Stimulated activated naive CD8-positive, alpha-beta T cell treated with anti-CD3 and anti-CD28 coated beads, Interleukin-15, Interleukin-2, amounts not matched to agents 100 U/mL and 50 U/mL, for 24 hours (primary cell): ENCODE results near the gene RUNX2.

Experiments
- ATAC-seq: fragments of 150-1000 bp; cut with Tn5 transposase; one replicate; pipeline ENCODE4 v1.10.0; 2021
- DNase-seq: peaks from one replicate; pipeline ENCODE4 v3.0.0; 2021

The RUNX2 gene

DNA sequence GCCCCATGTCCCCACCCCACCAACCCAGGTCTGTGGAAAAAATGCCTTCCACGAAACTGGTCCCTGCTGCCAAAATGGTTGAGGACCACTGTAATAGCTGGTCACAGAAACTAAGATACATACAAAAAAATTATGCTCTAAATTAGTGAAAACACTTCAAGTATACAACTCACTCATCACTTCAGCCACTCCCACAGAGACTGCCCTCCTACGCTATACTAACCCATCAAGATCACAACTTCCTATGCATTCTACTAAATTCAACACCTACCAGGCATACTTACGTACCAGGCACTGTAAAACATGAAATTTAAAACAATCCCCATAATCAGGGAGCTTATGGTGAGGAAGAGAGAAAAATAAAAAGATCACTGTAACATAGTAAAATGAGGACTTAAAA is 22.9 kb downstream of the RUNX2 start:
- DNase-seq (no peak), ATAC-seq (no peak)

DNA sequence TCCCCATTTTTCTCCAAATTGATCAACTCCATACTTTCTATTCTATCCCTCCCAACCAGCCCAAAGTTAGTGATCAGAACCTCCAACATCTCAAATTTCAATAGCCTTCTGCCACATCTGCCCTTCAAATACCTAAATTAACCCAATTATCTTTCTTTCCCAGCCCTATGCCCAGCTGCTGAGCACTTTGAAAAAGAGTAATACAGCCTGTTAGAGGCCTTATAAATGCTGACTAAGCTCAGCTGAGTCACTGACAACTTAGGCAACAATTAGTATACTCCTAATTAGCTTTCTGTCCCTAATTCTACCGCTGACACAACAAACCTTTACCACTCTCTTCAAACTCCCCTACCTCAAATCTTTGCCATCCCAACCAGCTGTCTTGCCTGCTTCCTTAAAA is 23.5 kb downstream of the RUNX2 start:
- DNase-seq (no peak), ATAC-seq (no peak)

DNA sequence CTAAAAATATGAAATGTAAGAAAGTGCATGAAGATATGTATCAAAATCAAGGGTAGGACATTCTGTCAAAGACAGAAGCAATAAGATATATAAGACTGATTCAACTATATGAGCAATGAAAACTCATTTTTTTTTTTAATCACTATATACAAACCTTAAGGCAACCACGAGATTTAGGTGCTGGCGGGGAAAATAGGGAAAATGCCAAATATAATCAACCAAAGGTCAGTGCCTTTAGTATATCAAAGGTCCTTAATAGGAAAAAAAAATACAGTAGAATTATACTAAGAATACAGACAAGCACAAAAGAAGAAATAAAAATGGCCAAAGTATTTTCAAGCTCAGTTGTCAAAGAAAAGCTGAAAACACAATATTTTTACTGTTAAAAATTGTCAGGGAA is 25.5 kb downstream of the RUNX2 start:
- no peak for DNase-seq
- ATAC-seq = no peak

DNA sequence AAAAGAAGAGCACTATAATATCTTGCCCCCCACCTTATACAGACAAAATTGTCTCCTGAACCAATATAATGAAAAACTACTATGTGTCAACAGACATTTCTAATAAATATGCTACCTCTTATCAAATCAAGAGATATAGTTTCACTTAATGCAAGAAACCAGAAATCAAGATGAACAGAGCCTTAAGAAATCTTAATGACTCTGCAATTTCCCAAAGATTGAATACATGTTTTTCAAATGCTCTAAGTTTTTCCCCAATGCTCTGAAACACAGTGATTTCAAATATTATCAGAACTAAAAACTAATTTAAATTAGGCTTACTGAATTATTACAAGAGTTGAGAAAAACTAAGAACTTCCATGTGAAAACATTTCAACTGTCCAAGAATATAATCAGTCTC is 36.3 kb downstream of the RUNX2 start:
- DNase-seq (no peak), ATAC-seq (no peak)

DNA sequence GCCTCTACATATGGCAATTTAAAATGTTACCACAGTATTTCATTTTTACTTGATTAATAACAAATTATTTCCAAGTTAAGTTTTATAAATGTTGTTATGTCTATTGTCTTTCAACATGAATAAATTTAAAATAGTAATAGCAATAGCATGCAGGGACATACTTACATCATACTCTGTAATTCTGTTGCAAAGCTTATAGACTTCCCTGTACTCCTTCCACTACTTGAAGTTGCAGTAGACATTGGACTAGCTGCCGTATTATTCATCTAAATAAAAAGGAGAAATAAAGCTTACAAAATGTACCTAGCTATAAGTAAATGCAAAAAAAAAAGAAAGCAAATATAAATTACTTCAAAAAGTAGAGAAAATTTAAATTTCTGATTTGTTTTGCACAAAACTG is 36.9 kb downstream of the RUNX2 start:
- ATAC-seq (no peak), DNase-seq (no peak)

DNA sequence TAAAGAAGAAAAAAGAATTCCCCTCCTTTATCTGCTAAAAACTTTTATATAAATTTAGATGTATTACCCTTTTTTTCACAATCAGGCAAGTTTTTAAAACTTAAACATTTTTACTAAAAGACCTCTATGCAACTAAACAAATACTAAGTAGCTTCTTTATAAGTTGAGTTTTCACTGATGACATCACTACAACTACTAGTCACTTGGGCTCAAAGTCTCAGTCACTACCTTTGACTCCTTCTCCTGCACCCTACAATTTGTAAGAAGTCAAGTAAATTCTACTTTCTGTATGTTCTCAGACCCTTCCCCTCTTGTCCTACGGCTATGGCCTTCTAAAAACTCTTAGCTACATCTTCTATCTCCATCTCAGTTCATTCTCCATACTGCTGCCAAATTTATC is 38.4 kb downstream of the RUNX2 start:
- ATAC-seq (no peak), DNase-seq (no peak)

DNA sequence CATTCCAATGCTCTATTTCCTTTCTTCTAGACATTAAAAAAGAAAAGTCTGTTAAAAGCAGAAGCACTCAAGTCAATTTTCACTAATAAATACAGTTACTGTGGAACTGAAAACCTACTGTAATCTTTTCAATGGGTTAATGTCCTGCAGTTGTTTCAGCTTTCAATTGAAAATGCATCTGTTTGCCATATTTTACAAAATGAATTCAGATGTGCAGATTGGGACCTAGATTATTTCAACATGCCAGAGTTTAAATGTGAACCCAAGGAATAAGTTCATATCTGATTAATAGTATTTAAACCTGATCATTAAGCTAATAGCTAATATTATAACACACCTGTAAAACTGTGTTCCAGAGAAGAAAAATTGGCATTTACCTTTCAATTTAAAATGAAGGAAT is 39.9 kb downstream of the RUNX2 start:
- no peak for DNase-seq
- ATAC-seq = no peak

DNA sequence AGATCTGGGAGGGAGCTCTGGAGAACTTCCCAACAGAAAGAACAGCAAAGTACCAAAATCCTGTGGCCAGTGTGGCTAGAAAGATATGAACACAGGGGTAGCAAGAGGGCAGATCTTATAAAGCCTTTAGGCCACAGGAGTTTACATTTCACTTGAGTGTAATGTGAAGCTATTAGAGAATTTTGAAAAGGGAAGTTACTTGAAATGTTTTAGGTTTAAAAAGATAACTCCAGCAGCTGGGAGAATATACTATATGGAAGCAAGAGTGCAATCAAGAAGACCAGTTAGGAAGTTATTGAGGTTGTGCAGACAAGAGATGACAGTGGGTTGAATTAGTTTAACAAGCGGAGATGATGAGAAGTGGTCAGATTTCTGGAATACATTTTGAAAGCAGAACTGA is 41.7 kb downstream of the RUNX2 start:
- ATAC-seq = no peak

DNA sequence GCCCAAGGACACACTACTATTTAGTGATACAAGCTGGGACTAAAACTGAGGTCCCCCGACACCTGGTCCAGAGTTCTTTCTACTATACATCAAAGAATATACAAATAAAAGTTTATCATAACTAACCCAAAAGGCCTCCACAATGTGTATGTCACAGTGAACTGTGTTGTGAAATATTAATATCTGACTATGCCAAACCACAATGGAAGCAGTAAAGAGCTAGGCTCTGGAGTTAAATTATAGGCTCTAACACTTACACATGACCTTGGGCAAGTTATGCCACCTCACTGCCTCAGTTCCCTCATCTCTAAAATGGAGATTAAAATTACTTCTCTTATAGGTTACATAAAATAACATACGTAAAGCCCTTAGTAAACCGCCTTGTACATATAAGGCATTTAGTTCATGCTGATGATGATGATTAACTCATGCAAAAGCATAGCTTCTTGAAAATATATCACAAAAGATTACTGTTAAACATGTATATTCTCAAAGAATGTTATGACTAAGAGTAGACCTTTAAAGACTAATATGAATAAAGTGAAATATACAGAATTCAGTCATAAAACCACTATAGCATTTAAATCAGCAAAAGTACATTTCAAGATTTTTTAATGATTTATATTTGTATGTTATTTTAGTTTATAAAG is 43.9 kb downstream of the RUNX2 start:
- ATAC-seq (peak; percentile 42), DNase-seq (no peak)

More for the DNA sequence above, 41.7 kb downstream of the RUNX2 start:
- no peak for DNase-seq

DNA sequence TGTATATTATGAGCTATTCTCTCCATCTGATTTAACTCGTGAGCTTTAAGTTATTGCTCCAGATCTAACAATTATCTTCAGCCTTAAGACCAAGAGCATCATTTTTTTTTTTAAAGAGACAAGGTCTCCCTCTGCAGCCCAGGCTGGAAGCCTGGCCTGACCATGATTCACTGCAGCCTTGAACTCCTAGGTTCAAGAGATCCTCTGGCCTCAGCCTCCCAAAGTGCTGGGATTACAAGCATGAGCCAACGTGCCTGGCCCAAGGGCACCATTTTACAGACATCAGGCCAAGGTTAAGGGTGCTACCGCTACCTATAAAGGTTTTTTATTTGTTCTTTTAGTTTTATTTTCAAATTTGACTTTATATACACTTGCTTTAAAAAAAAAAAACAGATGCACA is 47.3 kb downstream of the RUNX2 start:
- DNase-seq = no peak
- no peak for ATAC-seq

DNA sequence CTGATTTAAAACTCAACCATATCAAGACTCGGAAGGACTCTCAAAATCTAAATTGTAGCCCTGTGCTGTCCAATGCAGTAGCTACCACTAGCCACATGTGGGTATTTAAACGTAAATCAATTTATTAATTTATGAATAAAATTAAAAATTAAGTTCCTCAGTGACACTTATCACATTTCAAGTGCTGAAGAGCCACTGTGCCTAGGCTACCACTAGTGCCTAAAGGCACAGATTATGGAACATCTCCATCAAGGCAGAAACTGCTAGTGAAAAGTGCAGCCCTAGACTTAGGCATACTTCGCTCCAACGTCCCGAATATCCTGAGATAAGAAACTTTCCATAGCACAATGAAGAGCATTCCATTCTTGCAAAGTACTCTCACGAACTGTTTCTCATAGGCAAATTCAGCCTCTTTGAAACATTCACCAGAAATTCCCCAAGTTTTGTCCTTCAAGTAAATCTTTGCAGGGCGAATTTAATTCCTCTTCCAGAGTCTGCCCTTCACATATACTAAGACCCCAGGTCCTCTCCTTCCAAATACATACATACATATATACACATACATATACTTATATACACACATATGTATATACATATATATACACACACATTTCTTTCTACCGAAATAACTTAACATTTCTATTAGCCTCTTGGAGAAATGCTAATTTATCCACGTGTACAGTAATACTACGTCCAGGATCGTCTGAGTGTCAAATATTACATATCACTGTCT is 48.3 kb downstream of the RUNX2 start:
- DNase-seq (no peak), ATAC-seq (no peak)

DNA sequence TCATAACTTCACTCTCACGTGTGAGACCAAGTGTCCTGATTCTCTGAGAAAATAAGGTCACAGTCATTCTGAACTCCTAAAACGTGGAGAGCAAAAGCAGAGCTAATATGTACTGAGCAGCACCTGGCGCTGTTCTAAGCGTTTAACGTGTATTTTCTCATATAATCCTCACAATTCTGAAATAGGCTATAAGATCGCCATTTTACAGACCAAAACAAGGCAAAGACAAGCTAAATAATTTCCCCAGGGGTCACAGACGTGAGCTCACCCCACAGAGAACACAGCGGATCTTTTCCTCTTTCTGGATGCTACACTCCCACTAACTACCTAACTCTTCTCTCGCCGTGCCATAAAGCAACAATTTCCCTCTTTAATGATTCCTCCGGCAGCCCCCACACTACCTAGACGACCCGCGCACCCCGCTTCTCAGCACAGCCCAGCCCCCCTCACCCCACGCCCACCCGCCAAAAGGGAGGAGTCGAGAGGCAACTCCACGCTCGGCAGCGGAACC is 49.0 kb downstream of the RUNX2 start:
- DNase-seq (no peak), ATAC-seq (no peak)

DNA sequence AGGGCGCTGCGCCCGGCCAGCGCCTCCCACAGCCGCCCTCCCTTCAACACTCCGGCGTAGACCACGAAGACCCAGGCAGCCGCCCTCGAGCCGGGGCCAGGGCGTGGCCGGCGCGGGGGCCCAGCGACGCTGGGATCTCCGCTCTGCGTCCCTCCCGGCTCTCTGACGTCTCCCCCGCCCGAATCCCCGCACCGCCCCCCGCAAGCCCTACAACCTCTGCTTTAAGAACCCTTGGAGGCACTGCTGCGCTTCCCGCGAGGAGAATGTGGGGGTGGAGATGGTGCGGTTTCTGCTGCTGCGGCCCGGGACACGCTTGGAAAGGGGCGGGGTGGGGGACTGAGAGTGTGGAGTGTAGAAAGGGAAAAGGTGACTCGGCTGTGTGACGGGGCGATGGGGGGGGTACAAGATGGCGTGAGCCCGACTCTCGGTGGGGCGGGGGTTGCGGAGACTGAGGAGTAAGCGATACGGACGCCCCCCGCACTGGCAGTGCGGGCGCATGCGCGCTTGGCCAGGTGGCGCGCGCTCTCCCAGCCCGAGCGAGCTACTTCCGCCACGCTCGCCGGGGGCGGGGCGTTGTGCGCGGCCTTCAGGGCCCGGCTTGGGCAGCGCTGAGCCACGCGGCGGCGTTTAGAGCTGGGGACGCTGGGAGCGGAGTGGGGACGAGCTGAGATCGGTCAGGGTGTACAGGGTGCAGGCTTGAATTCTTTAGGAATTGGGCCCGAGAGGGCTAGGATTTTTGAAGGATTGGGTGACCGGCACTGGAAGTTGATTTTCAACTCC is 49.6 kb downstream of the RUNX2 start, which contains the start of gene SUPT3H:
SUPT3H (minus strand) TSS at position 381 of the 780 bp plus-strand sequence.
- DNase-seq (peak; percentile 94), ATAC-seq (peak; percentile 89)

DNA sequence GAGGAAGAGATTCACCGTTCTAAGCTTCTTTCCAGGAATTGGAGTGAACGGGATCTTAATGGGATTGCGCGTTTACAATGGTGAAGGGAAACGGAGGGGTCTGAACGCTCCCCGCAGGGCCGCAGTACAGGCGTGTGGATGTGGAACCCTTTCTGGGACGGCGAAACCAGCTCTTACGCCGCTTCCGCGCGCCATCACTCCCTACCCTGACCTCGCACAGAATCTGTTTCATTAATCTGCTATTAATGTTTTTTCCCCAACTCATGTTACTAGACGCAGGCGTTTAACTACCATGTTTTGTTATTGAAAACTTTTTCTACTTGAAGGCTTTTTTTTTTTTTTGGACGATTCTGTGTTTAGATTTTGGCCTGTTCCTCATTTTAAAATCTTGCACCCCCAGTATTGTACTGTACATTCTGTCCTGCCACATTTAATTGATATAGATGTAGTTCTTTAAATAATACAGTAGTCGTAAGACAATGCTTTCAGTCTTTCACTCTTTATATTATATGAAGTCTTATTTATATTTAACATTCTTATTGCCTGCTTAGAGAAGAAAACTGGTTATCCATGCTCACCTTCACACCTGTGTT is 50.3 kb downstream of the RUNX2 start:
- DNase-seq = no peak
- ATAC-seq = peak; percentile 10

DNA sequence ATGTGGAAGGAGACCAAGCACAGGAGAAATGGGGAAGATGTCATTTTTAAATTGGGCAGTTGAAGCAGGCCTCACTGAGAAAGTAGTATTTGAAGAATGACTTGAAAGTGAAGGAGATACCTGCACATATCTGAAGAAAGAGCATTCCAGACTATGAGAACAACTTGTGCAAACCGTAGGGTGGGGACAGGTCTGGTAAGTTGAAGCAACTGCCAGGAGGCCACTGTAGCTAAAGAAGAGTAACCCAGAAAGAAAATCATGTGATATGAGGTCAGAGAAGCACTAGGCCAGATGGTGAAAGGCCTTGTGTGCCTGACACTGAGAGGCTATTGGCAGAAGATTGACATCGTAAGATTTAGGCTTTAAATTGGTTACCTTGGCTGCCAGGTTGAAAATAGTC is 54.3 kb downstream of the RUNX2 start:
- no peak for ATAC-seq
- DNase-seq = no peak

DNA sequence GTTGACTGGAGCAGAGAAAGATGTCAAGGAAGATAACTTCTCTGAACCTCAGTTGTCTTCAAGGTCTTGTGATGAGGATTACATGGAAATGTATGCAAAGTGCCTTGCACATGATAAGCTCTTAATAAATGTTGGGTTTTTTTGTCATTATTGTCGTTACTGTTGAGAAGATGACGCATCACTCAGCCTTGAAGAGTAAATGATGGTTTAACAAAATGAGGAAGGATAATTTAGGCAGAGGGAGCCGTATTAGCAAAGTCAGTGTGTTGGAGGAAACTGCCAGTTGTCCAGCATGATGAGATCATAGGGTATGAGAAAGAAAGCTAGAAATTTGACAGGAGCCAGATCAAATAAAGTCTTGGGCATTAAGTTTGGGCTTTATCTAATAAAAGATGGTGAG is 58.4 kb downstream of the RUNX2 start:
- DNase-seq (no peak), ATAC-seq (no peak)

DNA sequence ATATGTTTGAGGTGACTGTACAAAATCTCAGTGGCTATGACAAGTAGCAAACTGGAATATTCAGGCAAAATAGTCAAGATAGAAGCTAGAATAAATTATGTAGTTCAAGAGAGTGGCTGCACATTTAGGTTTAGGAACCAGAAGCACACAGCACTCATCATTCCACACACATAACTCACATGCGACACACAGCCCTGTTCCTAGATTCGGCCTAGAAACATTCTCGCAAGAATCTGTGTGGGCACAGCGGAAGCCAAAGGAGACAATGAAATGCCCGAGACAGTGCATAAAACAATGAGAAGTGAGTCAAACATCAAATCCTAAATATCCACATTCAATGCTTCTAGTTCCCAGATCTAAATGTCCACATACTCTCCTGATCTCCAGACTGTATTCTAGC is 59.1 kb downstream of the RUNX2 start:
- ATAC-seq = no peak
- no peak for DNase-seq

DNA sequence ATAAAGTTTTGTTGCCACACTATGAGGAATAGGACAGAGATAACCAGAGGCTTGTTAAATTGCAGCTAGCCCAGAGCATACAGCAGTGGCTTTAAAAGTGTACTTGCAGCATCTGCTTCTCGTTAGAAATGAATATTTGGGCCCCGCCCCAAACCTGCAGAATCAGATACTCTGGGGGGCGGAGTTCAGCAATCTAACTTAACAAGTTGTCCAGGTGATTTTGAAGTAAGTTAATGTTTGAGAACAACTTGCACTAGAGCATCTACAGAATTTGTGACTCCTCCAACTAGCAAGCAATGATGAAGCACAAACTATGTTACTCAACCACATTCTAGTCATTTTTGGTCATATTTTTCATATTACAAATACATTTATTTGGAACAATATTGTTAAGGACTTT is 60.2 kb downstream of the RUNX2 start:
- no peak for DNase-seq
- no peak for ATAC-seq

DNA sequence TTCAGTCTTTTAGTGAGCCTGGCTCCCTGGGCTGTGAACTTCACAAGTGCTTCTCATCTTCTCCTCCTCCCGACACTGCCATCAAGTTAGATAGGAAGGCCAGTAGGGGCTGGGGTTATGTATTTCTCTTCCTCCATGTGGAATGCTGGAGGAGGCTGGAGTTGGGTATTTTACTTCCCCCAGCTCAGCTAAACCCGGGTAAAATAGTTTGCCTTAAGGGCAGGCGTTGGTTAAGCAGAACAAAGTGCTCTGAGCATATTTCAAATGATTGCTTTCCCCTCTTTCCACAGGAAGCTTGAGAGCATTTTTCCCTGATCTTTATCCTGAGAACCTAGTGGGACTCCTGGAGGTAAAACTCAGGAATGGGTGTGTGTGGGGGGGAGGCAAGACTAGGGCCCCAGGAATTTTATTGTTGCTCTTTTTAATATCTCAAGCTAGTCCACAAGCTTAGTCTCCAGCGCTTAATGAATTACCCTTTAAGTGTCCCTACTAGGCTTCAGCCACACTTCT is 66.5 kb downstream of the RUNX2 start:
- ATAC-seq = no peak

DNA sequence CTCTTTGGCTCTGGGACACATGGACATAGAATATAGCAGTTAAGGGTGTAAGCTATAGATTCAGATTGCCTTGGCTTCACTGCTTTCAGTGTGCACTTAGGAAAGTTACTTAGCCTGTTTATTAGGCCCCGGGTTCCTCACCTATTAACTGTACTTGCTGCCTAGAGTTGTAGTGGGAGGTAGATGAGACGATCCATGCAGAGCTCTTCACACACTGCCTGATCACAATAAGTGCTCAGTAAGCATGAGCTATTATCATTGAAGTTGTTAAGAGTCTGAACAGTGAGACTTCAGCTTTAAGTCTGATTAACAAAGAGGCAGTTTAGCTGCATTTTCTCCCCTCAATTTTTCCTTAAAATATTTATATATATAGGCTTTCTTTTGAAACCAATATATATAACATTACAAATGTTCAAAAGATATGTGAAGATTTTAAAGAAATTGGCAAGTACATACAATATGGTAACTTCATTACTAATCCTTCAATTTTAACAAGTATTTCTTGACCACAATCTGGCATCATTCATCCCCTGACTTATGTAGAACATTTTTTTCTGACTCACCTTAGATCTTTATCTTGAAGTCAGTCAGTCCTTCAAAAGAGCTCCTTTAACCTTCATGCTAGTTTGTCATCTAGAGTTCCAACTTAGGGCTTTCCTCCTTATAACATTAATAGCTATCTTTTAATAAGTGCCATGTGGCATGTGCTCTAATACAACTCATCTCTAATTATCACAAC is 70.1 kb downstream of the RUNX2 start:
- ATAC-seq = peak; percentile 80
- DNase-seq = no peak

More for the DNA sequence above, 66.5 kb downstream of the RUNX2 start:
- DNase-seq = no peak

DNA sequence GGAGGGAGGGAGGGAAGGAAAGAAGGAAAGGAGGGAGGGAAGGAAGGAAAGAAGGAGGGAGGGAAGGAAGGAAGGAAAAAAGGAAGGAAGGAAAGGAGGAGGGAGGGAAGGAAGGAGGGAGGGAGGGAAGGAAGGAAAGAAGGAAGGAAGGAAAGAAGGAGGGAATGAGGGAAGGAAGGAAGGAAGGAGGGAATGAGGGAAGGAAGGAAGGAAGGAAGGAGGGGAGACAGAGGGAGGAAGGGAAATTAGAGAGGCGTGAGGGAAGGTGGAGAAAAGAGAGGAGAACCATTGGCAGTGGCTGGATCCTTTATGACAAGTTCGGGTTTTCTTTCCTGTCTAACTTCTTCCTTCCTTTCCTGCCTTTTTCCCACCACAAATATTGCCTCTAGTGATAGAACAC is 71.9 kb downstream of the RUNX2 start:
- ATAC-seq = no peak
- DNase-seq = no peak

DNA sequence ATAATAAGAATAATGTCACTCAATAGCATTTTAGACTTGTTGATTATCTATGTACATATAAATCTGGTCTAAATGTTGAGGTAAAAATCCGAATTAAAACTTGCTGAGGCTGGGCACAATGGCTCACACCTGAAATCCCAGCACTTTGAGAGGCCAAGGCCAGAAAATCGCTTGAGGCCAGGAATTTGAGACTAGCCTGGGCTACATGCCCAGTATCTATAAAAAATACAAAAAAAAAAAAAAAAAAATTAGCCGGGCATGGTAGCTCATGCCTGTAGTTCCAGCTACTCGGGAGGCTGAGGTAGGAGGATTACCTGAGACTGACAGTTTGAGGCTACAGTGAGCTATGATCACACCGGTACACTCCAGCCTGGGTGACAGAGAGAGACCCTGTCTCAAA is 83.8 kb downstream of the RUNX2 start:
- DNase-seq = no peak
- no peak for ATAC-seq
